Right lobe of liver (tissue), 6 donors: Measurements from ENCODE around the gene RAF1. TPM values are rescaled to one million over a fixed set of nuclear protein-coding genes. Genes with fewer than 3 reads are reported as not detected.

Experiments
- ATAC-seq, 4 donors: fragments of 200-7000 bp; cut with Tn5 transposase; one replicate each; pipeline ENCODE4 v1.9.1; 2020; ENCODE audit warnings: mild to moderate bottlenecking in 4 of 4, moderate library complexity in 4 of 4
- DNase-seq, 3 donors: peaks; one replicate each; pipeline ENCODE4 v3.0.0-alpha.2; 2020
- H3K27ac ChIP-seq, 3 donors: fragments of 200-600 bp; one replicate each; pipeline ENCODE4 v1.8.0; 2022
- H3K27me3 ChIP-seq, 2 donors: fragments of 200-600 bp; one replicate each; pipeline ENCODE4 v1.8.0; 2022
- H3K36me3 ChIP-seq, 4 donors: fragments of 200-600 bp; sonication (generic) in 1 of 4; one replicate each; pipeline versions ENCODE4 v1.5.1 to v1.8.0; 2017 to 2022; ENCODE audit warnings: control low read depth in 1 of 4
- H3K4me1 ChIP-seq, 4 donors: fragments of 200-600 bp; sonication (generic) in 1 of 4; one replicate each; pipeline versions ENCODE4 v1.5.1 to v1.8.0; 2017 to 2022; ENCODE audit warnings: control low read depth in 1 of 4
- H3K4me3 ChIP-seq, 3 donors: fragments of 200-600 bp; one replicate each; pipeline ENCODE4 v1.8.0; 2022
- H3K9me3 ChIP-seq, 4 donors: fragments of 200-600 bp; sonication (generic) in 1 of 4; one replicate each; pipeline versions ENCODE4 v1.5.1 to v1.8.0; 2017 to 2022; ENCODE audit warnings: control low read depth in 1 of 4
- CTCF ChIP-seq, 4 donors: fragments of 200-600 bp in 3 of 4; fragments of 450-650 bp in 1 of 4; IDR thresholded peaks; one replicate each; pipeline versions ENCODE4 v1.5.1 to v1.8.0; 2016 to 2022; ENCODE audit warnings: antibody characterized with exemption in 4 of 4, mild to moderate bottlenecking in 2 of 4
- POLR2A ChIP-seq: fragments of 450-650 bp; IDR thresholded peaks from one replicate; pipeline ENCODE4 v1.6.1; 2017; ENCODE audit warnings: antibody characterized with exemption, mild to moderate bottlenecking
- WGBS: methylation state at CpG from one replicate; pipeline ENCODE4 v1.1.6; 2018; ENCODE audit warnings: low coverage, low lambda C conversion rate; ENCODE audit not compliant: insufficient coverage; ENCODE audit errors: missing lambda C conversion rate; 5-methylcytosine and 5-hydroxymethylcytosine counted together
- intact Hi-C, 2 donors: fragments of 100-400 bp; cut with DNase I; formaldehyde crosslinking; loops; one replicate each; pipeline versions ENCODE4 v1.11.2 to v1.14.1; 2022
- total RNA-seq, 6 experiments: library from RNA; depleted of rRNA in 2 of 6; stranded (reverse); fragments of >200 nt in 2 of 6; fragmentation: NEBNext Ultra II Directional in 3 of 6; extraction: Animal tissue kit (Norgen Biotek cat#: 25700) in 3 of 6; gene quantifications; one replicate each; pipeline versions ENCODE4 v1.1.0 to v1.2.4, GENCODE V29; 2016 to 2023
- donor health status: DM: no; HTN: yes; CAD: no.
- donor health status: DM: no; HTN: no; CAD: no.
- donor health status: DM: no; HTN: no; CAD: no.
- donor health status: DM: no; HTN: yes; CAD: no.
- donor health status: DM: no; HTN: yes; CAD: no.

The RAF1 gene
- total RNA-seq, 6 experiments from 2014 or later = 55.7 to 72.8 (median 60.4) TPM

GRCh38 chr3:12558706-12559105, 105.2 kb downstream of the RAF1 start:
- intact Hi-C loops = no loop called here
- no peak for TF ChIP-seq CTCF (IDR thresholded peaks at IDR 0.05)
- TF ChIP-seq POLR2A = no peak
- H3K27ac ChIP-seq = no peak overlapping the region
- no peaks in the 10 kb centered on the region for H3K9me3 ChIP-seq
- H3K4me1 ChIP-seq = peaks cover 0 to 34% (median 8%) of the 10 kb centered on the region in 4 donors
- 51% methylated on average over 4 of the region's 4 CpGs for WGBS
- ATAC-seq (no peak), DNase-seq (no peak)
- H3K4me3 ChIP-seq = no peak overlapping the region
- no peaks in the 10 kb centered on the region for H3K27me3 ChIP-seq
- H3K36me3 ChIP-seq = no peaks in the 10 kb centered on the region

- no peak for TF ChIP-seq CTCF (IDR thresholded peaks at IDR 0.05)
- no peak for TF ChIP-seq POLR2A
- no peak for DNase-seq
- Histone ChIP-seq H3K27me3 (peaks cover 0 to 4% of the 10 kb centered on the region in 2 donors), H3K27ac (peak overlapping the region; percentile 88 to 92 (median 90)), H3K4me3 (peak overlapping the region; percentile 74 to 88 (median 74)), H3K4me1 (peaks cover 0 to 39% (median 8%) of the 10 kb centered on the region in 4 donors), H3K36me3 (no peaks in the 10 kb centered on the region), H3K9me3 (no peaks in the 10 kb centered on the region)
- ATAC-seq = peak; percentile 25 to 41 (median 38)
- WGBS = under 1% methylated on average over 18 of the region's 18 CpGs
- intact Hi-C loops = no loop called here
Measured at GRCh38 chr3:12557473-12558100, 106.3 kb downstream of the RAF1 start.

- ATAC-seq (peak; percentile 94 to 97 (median 96)), DNase-seq (peak; percentile 89 to 91 (median 90))
- Histone ChIP-seq H3K9me3 (no peaks in the 10 kb centered on the region), H3K27ac (peak within 1 kb of the TSS; percentile 88 to 92 (median 90)), H3K4me1 (peaks cover 0 to 39% (median 8%) of the 10 kb centered on the region in 4 donors), H3K4me3 (peak within 1 kb of the TSS; percentile 74 to 88 (median 74)), H3K36me3 (no peaks in the 10 kb centered on the region), H3K27me3 (peaks cover 0 to 4% of the 10 kb centered on the region in 2 donors)
- peak in 1 of 4 donors; percentile 13 for TF ChIP-seq CTCF (IDR thresholded peaks at IDR 0.05)
- peak; percentile 97 for TF ChIP-seq POLR2A
- intact Hi-C loops = no loop called here
- WGBS = 0% methylated on average over 10 of the region's 77 CpGs
Measured at GRCh38 chr3:12556690-12557472, 107.0 kb downstream of the RAF1 start, which contains the start of gene MKRN2. MKRN2 (plus strand) TSS chr3:12557087; CDS start chr3:12557151, 64 bp downstream.

GRCh38 chr3:12556314-12556689, 107.6 kb downstream of the RAF1 start:
- DNase-seq = no peak
- H3K9me3 ChIP-seq = no peaks in the 10 kb centered on the region
- peak in 3 of 4 donors; percentile 2 to 8 (median 2) for ATAC-seq
- H3K27me3 ChIP-seq = peaks cover 0 to 4% of the 10 kb centered on the region in 2 donors
- 3% methylated on average over 8 of the region's 8 CpGs for WGBS
- no peaks in the 10 kb centered on the region for H3K36me3 ChIP-seq
- peaks cover 0 to 39% (median 8%) of the 10 kb centered on the region in 4 donors for H3K4me1 ChIP-seq
- H3K4me3 ChIP-seq = peak overlapping the region; percentile 74 to 88 (median 74)
- TF ChIP-seq POLR2A = no peak
- no peak for TF ChIP-seq CTCF (IDR thresholded peaks at IDR 0.05)
- intact Hi-C loops = no loop called here
- H3K27ac ChIP-seq = peak overlapping the region; percentile 23 to 92 (median 90)
